Right lobe of liver (tissue), 4 donors: Measurements from ENCODE around the gene STAT3.

Experiments
- CTCF ChIP-seq, 4 donors: fragments of 200-600 bp in 3 of 4; fragments of 450-650 bp in 1 of 4; IDR thresholded peaks; one replicate each; pipeline versions ENCODE4 v1.5.1 to v1.8.0; 2016 to 2022; ENCODE audit warnings: antibody characterized with exemption in 4 of 4, mild to moderate bottlenecking in 2 of 4
- POLR2A ChIP-seq: fragments of 450-650 bp; IDR thresholded peaks from one replicate; pipeline ENCODE4 v1.6.1; 2017; ENCODE audit warnings: antibody characterized with exemption, mild to moderate bottlenecking
- donor health status: DM: no; HTN: no; CAD: no.
- donor health status: DM: no; HTN: no; CAD: no.
- donor health status: DM: no; HTN: yes; CAD: no.

GRCh38 chr17:42307362-42307927 is 80.8 kb downstream of the STAT3 start:
- TF ChIP-seq CTCF (IDR thresholded peaks at IDR 0.05) (no peak), POLR2A (no peak)
